H9 (cell line): ENCODE data around the gene PREP. TPM values are rescaled to one million over a fixed set of nuclear protein-coding genes. Genes with fewer than 3 reads are reported as not detected.

Experiments
- DNase-seq: peaks from one replicate; pipeline ENCODE4 v3.0.0-alpha.2; 2017
- H2AFZ ChIP-seq: one replicate; pipeline ENCODE4 v1.6.1; 2013; ENCODE audit warnings: mild to moderate bottlenecking, low read length, control low read depth, moderate library complexity
- H2AK5ac ChIP-seq: 2 replicates; pipeline ENCODE4 v1.6.1; 2013; ENCODE audit warnings: low read length, control low read depth, mixed read lengths; ENCODE audit not compliant: insufficient read length
- H2BK120ac ChIP-seq: one replicate; pipeline ENCODE4 v1.6.1; 2013; ENCODE audit warnings: low read depth, mild to moderate bottlenecking, low read length, control low read depth, inconsistent platforms; ENCODE audit not compliant: poor library complexity, severe bottlenecking
- H2BK12ac ChIP-seq: 2 replicates; pipeline ENCODE4 v1.6.1; 2013; ENCODE audit warnings: low read length, control low read depth, mixed read lengths, low read depth; ENCODE audit not compliant: insufficient read length
- H2BK15ac ChIP-seq: 2 replicates; pipeline ENCODE4 v1.6.1; 2013; ENCODE audit warnings: low read depth, low read length, control low read depth
- H2BK20ac ChIP-seq: one replicate; pipeline ENCODE4 v1.6.1; 2013; ENCODE audit warnings: low read depth, mild to moderate bottlenecking, low read length, control low read depth, inconsistent platforms; ENCODE audit not compliant: poor library complexity, severe bottlenecking
- H2BK5ac ChIP-seq: 2 replicates; pipeline ENCODE4 v1.6.1; 2013; ENCODE audit warnings: low read length, control low read depth, mixed read lengths; ENCODE audit not compliant: insufficient read length
- H3K14ac ChIP-seq: 2 replicates; pipeline ENCODE4 v1.6.1; 2013; ENCODE audit warnings: low read length, control low read depth; ENCODE audit not compliant: insufficient read depth
- H3K18ac ChIP-seq: 2 replicates; pipeline ENCODE4 v1.6.1; 2013; ENCODE audit warnings: low read depth, mild to moderate bottlenecking, mixed read lengths, low read length, control low read depth; ENCODE audit not compliant: insufficient read length
- H3K23ac ChIP-seq: 2 replicates; pipeline ENCODE4 v1.6.1; 2013; ENCODE audit warnings: low read length, control low read depth, mixed read lengths, low read depth; ENCODE audit not compliant: insufficient read length
- H3K23me2 ChIP-seq: 2 replicates; pipeline ENCODE4 v1.6.1; 2013; ENCODE audit warnings: low read depth, mild to moderate bottlenecking, mixed read lengths, low read length, control low read depth; ENCODE audit not compliant: insufficient read length, poor library complexity, severe bottlenecking
- H3K27ac ChIP-seq: 2 replicates; pipeline ENCODE4 v1.5.1; 2013; ENCODE audit warnings: low read length, control low read depth, mixed read lengths, low read depth; ENCODE audit not compliant: insufficient read length
- H3K27me3 ChIP-seq: 2 replicates; pipeline ENCODE4 v1.6.1; 2013; ENCODE audit warnings: low read length, control low read depth, inconsistent platforms; ENCODE audit not compliant: insufficient read depth
- H3K4ac ChIP-seq: 2 replicates; pipeline ENCODE4 v1.6.1; 2013; ENCODE audit warnings: low read depth, mild to moderate bottlenecking, control low read depth, inconsistent platforms, low read length, moderate library complexity
- H3K4me1 ChIP-seq: 2 replicates; pipeline ENCODE4 v1.6.1; 2013; ENCODE audit warnings: low read length, control low read depth, inconsistent platforms; ENCODE audit not compliant: insufficient read depth
- H3K4me2 ChIP-seq: 2 replicates; pipeline ENCODE4 v1.6.1; 2013; ENCODE audit warnings: low read length, control low read depth, mixed read lengths; ENCODE audit not compliant: insufficient read length, insufficient read depth
- H3K56ac ChIP-seq: 2 replicates; pipeline ENCODE4 v1.6.1; 2013; ENCODE audit warnings: low read depth, mild to moderate bottlenecking, mixed read lengths, low read length, control low read depth; ENCODE audit not compliant: insufficient read length
- H3K79me1 ChIP-seq: 2 replicates; pipeline ENCODE4 v1.6.1; 2013; ENCODE audit warnings: low read depth, mild to moderate bottlenecking, moderate library complexity, low read length, control low read depth, inconsistent platforms; ENCODE audit not compliant: insufficient read depth, poor library complexity, severe bottlenecking
- H3K79me2 ChIP-seq: 2 replicates; pipeline ENCODE4 v1.6.1; 2013; ENCODE audit warnings: low read length, control low read depth, inconsistent platforms; ENCODE audit not compliant: insufficient read depth
- H3K9ac ChIP-seq: 2 replicates; pipeline ENCODE4 v1.6.1; 2013; ENCODE audit warnings: low read length, control low read depth, mixed read lengths; ENCODE audit not compliant: insufficient read length; ENCODE audit errors: extremely low read depth
- H3K9me3 ChIP-seq: one replicate; pipeline ENCODE4 v1.6.1; 2013; ENCODE audit warnings: low read depth, low read length, inconsistent platforms; ENCODE audit not compliant: control insufficient read depth
- H3T11ph ChIP-seq: one replicate; pipeline ENCODE4 v1.6.1; 2013; ENCODE audit warnings: mild to moderate bottlenecking, low read length, control low read depth, inconsistent platforms
- H4K20me1 ChIP-seq: one replicate; pipeline ENCODE4 v1.6.1; 2013; ENCODE audit not compliant: control insufficient read depth, insufficient read length, insufficient read depth
- H4K5ac ChIP-seq: 2 replicates; pipeline ENCODE4 v1.6.1; 2013; ENCODE audit warnings: low read depth, mild to moderate bottlenecking, mixed read lengths, low read length, control low read depth; ENCODE audit not compliant: insufficient read length
- H4K8ac ChIP-seq: replicated peaks from 2 replicates; pipeline ENCODE4 v1.6.1; 2013; ENCODE audit warnings: low read length, control low read depth, mixed read lengths, low read depth; ENCODE audit not compliant: insufficient read length
- H4K91ac ChIP-seq: 2 replicates; pipeline ENCODE4 v1.6.1; 2013; ENCODE audit warnings: low read depth, mild to moderate bottlenecking, moderate library complexity, mixed read lengths, low read length, control low read depth; ENCODE audit not compliant: insufficient read length
- H3K27ac Mint-ChIP-seq, 3 experiments: 2 replicates in 2 of 3; 3 replicates in 1 of 3; pipeline ENCODE4 v1.8.0; 2020 to 2021; ENCODE audit warnings: mixed read lengths in 3 of 3, mild to moderate bottlenecking in 1 of 3, moderate library complexity in 1 of 3
- H3K27me3 Mint-ChIP-seq: 2 replicates; pipeline ENCODE4 v1.8.0; 2021; ENCODE audit warnings: low read depth, mild to moderate bottlenecking, moderate library complexity, mixed read lengths
- H3K36me3 Mint-ChIP-seq, 3 experiments: 2 replicates in 2 of 3; 3 replicates in 1 of 3; pipeline ENCODE4 v1.8.0; 2020 to 2021; ENCODE audit warnings: low read depth in 3 of 3, mixed read lengths in 3 of 3; ENCODE audit not compliant: insufficient read depth in 1 of 3
- H3K4me1 Mint-ChIP-seq, 2 experiments: 2 replicates each; pipeline ENCODE4 v1.8.0; 2020; ENCODE audit warnings: mixed read lengths in 2 of 2
- H3K4me3 Mint-ChIP-seq, 2 experiments: 2 replicates in 1 of 2; 3 replicates in 1 of 2; pipeline ENCODE4 v1.8.0; 2020 to 2021; ENCODE audit warnings: mild to moderate bottlenecking in 2 of 2, mixed read lengths in 2 of 2, moderate library complexity in 1 of 2
- H3K9me3 Mint-ChIP-seq, 2 experiments: 2 replicates in 1 of 2; 3 replicates in 1 of 2; pipeline ENCODE4 v1.8.0; 2020; ENCODE audit warnings: mild to moderate bottlenecking in 2 of 2, mixed read lengths in 2 of 2, moderate library complexity in 1 of 2
- CTCF ChIP-seq: fragments of 200-600 bp; sonication (generic); conservative IDR thresholded peaks from 3 replicates; pipeline ENCODE4 v1.8.0; 2021; ENCODE audit warnings: antibody characterized with exemption, mild to moderate bottlenecking
- WGBS: extraction: QIAGEN DNeasy Blood & Tissue Kit; methylation state at CpG from one replicate; pipeline ENCODE4 v1.1.7; 2013; ENCODE audit warnings: missing lambda C conversion rate, low lambda C conversion rate, mixed read lengths; ENCODE audit not compliant: insufficient read length; ENCODE audit errors: extremely low coverage; 5-methylcytosine and 5-hydroxymethylcytosine counted together
- total RNA-seq: library from RNA; stranded (reverse); gene quantifications from 2 replicates; pipeline ENCODE4 v1.2.1, GENCODE V29; 2021

PREP gene
- total RNA-seq, 1 experiment from 2014 or later, result 54.0 TPM

DNA sequence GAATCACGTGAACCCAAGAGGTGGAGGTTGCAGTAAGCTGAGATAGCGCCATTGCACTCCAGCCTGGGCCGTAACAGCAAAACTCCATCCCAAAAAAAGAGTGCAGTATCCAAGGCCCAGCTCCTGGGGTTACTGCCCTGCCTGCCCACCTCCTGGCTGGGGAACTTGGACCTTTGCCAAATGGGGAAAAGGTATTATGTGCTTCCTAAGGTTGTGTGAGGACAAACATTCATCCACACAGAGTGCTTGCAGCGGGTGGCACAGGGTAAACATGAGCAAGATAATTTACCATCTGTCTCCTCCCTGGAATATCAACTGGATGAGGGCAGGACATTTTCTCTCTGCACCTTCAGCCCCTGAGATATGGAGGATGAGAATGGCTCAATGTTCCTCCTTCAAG, 128.2 kb downstream of the PREP start:
- no peak overlapping the region for H2AK5ac ChIP-seq
- H3K79me1 ChIP-seq, result no peaks in the 10 kb centered on the region
- H4K8ac ChIP-seq, result no peak overlapping the region
- H2BK20ac ChIP-seq, result no peak overlapping the region
- no peak overlapping the region for H4K5ac ChIP-seq
- no peak overlapping the region for H3T11ph ChIP-seq
- Mint-ChIP-seq H3K27ac (peak overlapping the region in 1 of 3 experiments; percentile 66; a peak in 1 of 7 replicates), H3K4me3 (no peak overlapping the region; a peak in 1 of 5 replicates), H3K4me1 (peaks cover 14 to 18% of the 10 kb centered on the region in 2 experiments), H3K27me3 (no peaks in the 10 kb centered on the region), H3K9me3 (no peaks in the 10 kb centered on the region), H3K36me3 (peaks cover 16 to 28% (median 23%) of the 10 kb centered on the region in 3 experiments; a peak in 6 of 7 replicates)
- no peak overlapping the region for H3K23ac ChIP-seq
- H4K91ac ChIP-seq, result no peak overlapping the region
- H3K4ac ChIP-seq, result no peak overlapping the region
- no CpG with 5 or more reads among the region's 4 CpGs for WGBS
- no peak overlapping the region for H3K9ac ChIP-seq
- H3K23me2 ChIP-seq, result no peaks in the 10 kb centered on the region
- no peak overlapping the region for H2BK5ac ChIP-seq
- DNase-seq, result no peak
- H2BK12ac ChIP-seq, result no peak overlapping the region
- no peak overlapping the region for H3K14ac ChIP-seq
- H3K27ac ChIP-seq, result no peak overlapping the region
- no peak overlapping the region for H3K18ac ChIP-seq
- H4K20me1 ChIP-seq, result no peaks in the 10 kb centered on the region
- no peaks in the 10 kb centered on the region for H3K4me1 ChIP-seq
- no peak overlapping the region for H2BK15ac ChIP-seq
- H2AFZ ChIP-seq, result no peak overlapping the region
- H2BK120ac ChIP-seq, result no peak overlapping the region
- H3K27me3 ChIP-seq, result no peaks in the 10 kb centered on the region
- no peak overlapping the region for H3K4me2 ChIP-seq
- no peaks in the 10 kb centered on the region for H3K9me3 ChIP-seq
- no peaks in the 10 kb centered on the region for H3K79me2 ChIP-seq
- no peak overlapping the region for H3K56ac ChIP-seq
- TF ChIP-seq CTCF, result no peak
